Calu3 (cell line): ENCODE data around the gene POLR1G. TPM values are rescaled to one million over a fixed set of nuclear protein-coding genes. Genes with fewer than 3 reads are reported as not detected.
A peak's percentile ranks its signal among the peaks of the same experiment; 100 is the strongest.

Experiments used
- BruUV-seq: library from RNA; stranded (reverse); fragments of 400-500 nt; replicated peaks from 2 replicates; lab custom pipeline; 2021; lab: Mats Ljungman, UMichigan
- CTCF ChIA-PET: fragments of 300-600 bp; sonication (Branson Sonifier 250); formaldehyde crosslinking; loops from one replicate; lab custom pipeline; 2022; ENCODE audit warnings: antibody characterized with exemption; lab: Charles Lee
- DNase-seq: peaks from one replicate; pipeline ENCODE4 v3.0.0; 2022
- H3K27ac Mint-ChIP-seq: one replicate; pipeline ENCODE4 v1.8.0; 2022; ENCODE audit warnings: mixed read lengths; ENCODE audit not compliant: unreplicated experiment
- H3K27me3 Mint-ChIP-seq: one replicate; pipeline ENCODE4 v1.8.0; 2022; ENCODE audit warnings: mixed read lengths; ENCODE audit not compliant: unreplicated experiment
- H3K36me3 Mint-ChIP-seq: one replicate; pipeline ENCODE4 v1.8.0; 2022; ENCODE audit warnings: mild to moderate bottlenecking, moderate library complexity, mixed read lengths; ENCODE audit not compliant: insufficient read depth, unreplicated experiment
- H3K4me1 Mint-ChIP-seq: one replicate; pipeline ENCODE4 v1.8.0; 2022; ENCODE audit warnings: mild to moderate bottlenecking, low read depth, mixed read lengths; ENCODE audit not compliant: unreplicated experiment
- H3K4me3 Mint-ChIP-seq: one replicate; pipeline ENCODE4 v1.8.0; 2022; ENCODE audit warnings: mild to moderate bottlenecking, low read depth, moderate library complexity, mixed read lengths; ENCODE audit not compliant: unreplicated experiment
- H3K9me3 Mint-ChIP-seq: one replicate; pipeline ENCODE4 v1.8.0; 2022; ENCODE audit warnings: low read depth, mixed read lengths; ENCODE audit not compliant: unreplicated experiment
- CTCF ChIP-seq: fragments of 200-600 bp; IDR thresholded peaks from one replicate; pipeline ENCODE4 v1.8.0; 2022; ENCODE audit warnings: antibody characterized with exemption; ENCODE audit not compliant: unreplicated experiment
- intact Hi-C: fragments of 100-400 bp; cut with micrococcal nuclease; formaldehyde crosslinking; loops from one replicate; pipeline ENCODE4 v1.10.0; 2022; ENCODE audit not compliant: unreplicated experiment
- total RNA-seq: library from RNA; stranded (reverse); gene quantifications from 2 replicates; pipeline ENCODE4 v1.2.3, GENCODE V29; 2022

Gene POLR1G
- total RNA-seq, 1 experiment from 2014 or later = 25.8 TPM

GRCh38 chr19:45448887-45449299 is 42.4 kb downstream of the POLR1G start:
- H3K36me3 Mint-ChIP-seq = peaks cover 57% of the 10 kb centered on the region
- no TSS peak for BruUV-seq
- peak overlapping the region; percentile 16 for H3K27ac Mint-ChIP-seq
- H3K4me1 Mint-ChIP-seq = peaks cover 59% of the 10 kb centered on the region
- intact Hi-C loops = no loop called here
- peak; percentile 57 for DNase-seq
- H3K27me3 Mint-ChIP-seq = no peaks in the 10 kb centered on the region
- CTCF ChIA-PET = interaction anchor here (1.0 to 2.4 kb wide), 4 partner anchors 9 to 36 kb away, joined by 4 to 10 read pairs (median 6); partner anchors contain the start of gene FOSB
- no peaks in the 10 kb centered on the region for H3K9me3 Mint-ChIP-seq
- no peak for TF ChIP-seq CTCF
- peak overlapping the region; percentile 40 for H3K4me3 Mint-ChIP-seq

- intact Hi-C loops = loop anchor here (2.0 kb wide), 1 partner anchor 19 kb away; no protein-coding TSS in a partner anchor
- no peaks in the 10 kb centered on the region for H3K9me3 Mint-ChIP-seq
- DNase-seq = no peak
- H3K4me3 Mint-ChIP-seq = peak overlapping the region; percentile 77
- peaks cover 50% of the 10 kb centered on the region for H3K36me3 Mint-ChIP-seq
- CTCF ChIA-PET = interaction anchor here (1.6 to 2.4 kb wide), 2 partner anchors 11 to 18 kb away, joined by 7 to 10 read pairs; partner anchors contain the start of gene FOSB
- peak overlapping the region; percentile 96 for H3K27ac Mint-ChIP-seq
- no TSS peak for BruUV-seq
- TF ChIP-seq CTCF = no peak
- H3K27me3 Mint-ChIP-seq = no peaks in the 10 kb centered on the region
- H3K4me1 Mint-ChIP-seq = peaks cover 59% of the 10 kb centered on the region
Observed at GRCh38 chr19:45450012-45450333, 43.5 kb downstream of the POLR1G start.

DNA sequence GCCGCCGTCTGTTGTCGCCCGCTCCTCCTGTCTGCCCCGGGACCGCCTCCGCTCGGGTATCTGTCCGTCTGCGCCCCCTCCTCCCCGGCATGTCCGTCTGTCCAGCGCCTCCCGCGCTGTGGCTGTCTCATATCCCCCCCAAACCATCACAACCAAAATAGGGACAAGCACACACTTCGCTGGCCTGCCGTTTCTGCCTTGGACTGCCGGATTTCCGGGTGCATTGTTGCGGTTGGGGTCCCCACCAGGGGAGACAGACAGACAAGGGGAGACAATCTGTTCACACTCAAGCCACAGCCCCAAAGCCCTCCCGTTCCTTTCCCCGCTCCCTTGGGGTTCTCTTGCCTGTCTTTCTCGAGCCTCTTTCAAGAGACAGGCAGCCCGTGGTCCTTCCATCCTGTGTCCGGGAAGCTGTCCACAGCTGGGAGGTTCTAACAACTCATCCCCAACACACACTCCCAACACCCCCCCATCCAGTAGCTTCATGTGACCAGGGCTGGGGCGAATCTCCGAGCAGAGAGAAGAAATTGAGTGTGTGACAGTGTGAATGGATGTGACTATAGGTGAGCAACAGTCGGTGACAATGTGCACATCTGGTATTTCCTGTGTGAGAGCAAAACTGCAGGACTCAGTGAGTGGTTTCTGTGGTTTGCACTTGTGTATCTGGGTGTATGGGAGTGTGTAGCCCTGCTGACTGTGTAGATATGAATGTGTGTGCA is 44.8 kb downstream of the POLR1G start:
- Mint-ChIP-seq H3K27ac (peak overlapping the region; percentile 96), H3K36me3 (peaks cover 52% of the 10 kb centered on the region), H3K4me1 (peaks cover 63% of the 10 kb centered on the region), H3K4me3 (peak overlapping the region; percentile 77), H3K27me3 (no peaks in the 10 kb centered on the region), H3K9me3 (no peaks in the 10 kb centered on the region)
- BruUV-seq = TSS peak; percentile 94
- CTCF ChIA-PET = no interaction called here
- intact Hi-C loops = loop anchor here (2.0 kb wide), 1 partner anchor 18 kb away; no protein-coding TSS in a partner anchor
- no peak for DNase-seq
- TF ChIP-seq CTCF = no peak

GRCh38 chr19:45451850-45452387 is 45.5 kb downstream of the POLR1G start:
- Mint-ChIP-seq H3K36me3 (peaks cover 53% of the 10 kb centered on the region), H3K4me1 (peaks cover 69% of the 10 kb centered on the region)
- CTCF ChIA-PET = no interaction called here

More at GRCh38 chr19:45451850-45452387, 45.5 kb downstream of the POLR1G start:
- intact Hi-C loops = loop anchor here (2.0 kb wide), 1 partner anchor 17 kb away; no protein-coding TSS in a partner anchor
- Mint-ChIP-seq H3K4me3 (peak overlapping the region; percentile 77), H3K9me3 (no peaks in the 10 kb centered on the region), H3K27me3 (no peaks in the 10 kb centered on the region), H3K27ac (peak overlapping the region; percentile 96)
- no TSS peak for BruUV-seq
- no peak for DNase-seq
- TF ChIP-seq CTCF = no peak
